GM21381 (cell line): ENCODE data around the gene HDHD3.
A peak's percentile ranks its signal among the peaks of the same experiment; 100 is the strongest.
"Not testable (repeated sequence)": the region's sequence is repeated elsewhere in the genome, so short reads cannot be mapped to it uniquely, and the experiment has no call there.

Source experiments
- ATAC-seq: cut with Tn5 transposase; IDR thresholded peaks from one replicate; pipeline ENCODE4 v1.9.1; 2021; ENCODE audit warnings: mild to moderate bottlenecking, moderate library complexity; ENCODE audit not compliant: unreplicated experiment

The HDHD3 gene, protein sequence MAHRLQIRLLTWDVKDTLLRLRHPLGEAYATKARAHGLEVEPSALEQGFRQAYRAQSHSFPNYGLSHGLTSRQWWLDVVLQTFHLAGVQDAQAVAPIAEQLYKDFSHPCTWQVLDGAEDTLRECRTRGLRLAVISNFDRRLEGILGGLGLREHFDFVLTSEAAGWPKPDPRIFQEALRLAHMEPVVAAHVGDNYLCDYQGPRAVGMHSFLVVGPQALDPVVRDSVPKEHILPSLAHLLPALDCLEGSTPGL

GRCh38 chr9:113376634-113377567, at the start of gene HDHD3:
Gene HDHD3, minus strand, starts transcription at chr9:113376986. Its CDS starts 2,632 bp downstream, at chr9:113374354.
- peak; percentile 83 for ATAC-seq

DNA sequence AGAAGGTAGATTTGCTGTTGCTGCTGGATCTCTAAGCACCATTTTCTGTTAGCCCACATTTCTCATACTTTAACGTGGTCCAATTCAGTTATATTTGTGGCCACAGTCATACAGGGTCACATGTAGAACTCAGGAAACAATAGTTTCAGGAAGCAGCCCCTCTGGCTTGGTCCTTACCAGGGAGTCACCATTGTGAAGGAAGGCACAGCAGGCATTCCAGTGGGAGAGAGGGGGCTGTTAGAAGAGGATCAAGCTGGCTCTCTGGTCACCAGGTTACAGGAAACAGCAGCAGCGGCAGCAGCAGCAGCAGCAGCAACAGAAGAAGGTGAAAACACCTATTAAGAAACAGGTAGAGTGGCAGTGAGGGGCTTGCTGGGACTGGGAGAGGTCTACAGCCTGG, 48.3 kb upstream of the HDHD3 start:
- no peak for ATAC-seq

- no peak for ATAC-seq
Measured at GRCh38 chr9:113421726-113422125, 44.9 kb upstream of the HDHD3 start.

GRCh38 chr9:113417370-113417769, 40.6 kb upstream of the HDHD3 start:
- no peak for ATAC-seq

DNA sequence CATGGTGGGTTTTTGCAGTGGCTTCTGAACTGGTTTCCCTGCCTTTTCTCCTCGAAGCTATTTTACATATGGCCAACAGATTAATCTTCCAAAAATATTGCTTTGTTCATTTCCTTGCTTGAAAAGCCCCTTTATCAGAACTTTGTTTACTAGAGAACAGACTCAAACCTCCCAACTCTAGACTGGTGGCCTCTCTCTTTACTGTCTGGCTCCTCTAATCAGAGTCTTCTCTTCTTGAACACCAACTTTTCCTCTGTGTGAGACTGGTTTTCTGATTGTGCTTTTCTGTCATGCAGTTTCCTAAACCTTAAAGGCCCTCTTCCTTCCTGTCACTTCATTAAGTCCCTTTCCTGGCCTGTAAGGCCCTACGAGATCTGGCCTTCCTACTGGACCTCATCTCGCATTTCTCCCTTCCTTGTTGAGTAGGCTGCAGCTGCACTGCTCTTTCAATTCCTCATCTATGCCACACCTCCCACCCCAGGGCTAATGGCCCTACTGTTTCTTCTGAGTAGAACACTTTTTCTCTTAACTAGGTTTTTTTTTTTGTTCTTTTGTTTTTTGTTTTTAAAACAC, 39.4 kb upstream of the HDHD3 start:
- peak; percentile 98 for ATAC-seq

DNA sequence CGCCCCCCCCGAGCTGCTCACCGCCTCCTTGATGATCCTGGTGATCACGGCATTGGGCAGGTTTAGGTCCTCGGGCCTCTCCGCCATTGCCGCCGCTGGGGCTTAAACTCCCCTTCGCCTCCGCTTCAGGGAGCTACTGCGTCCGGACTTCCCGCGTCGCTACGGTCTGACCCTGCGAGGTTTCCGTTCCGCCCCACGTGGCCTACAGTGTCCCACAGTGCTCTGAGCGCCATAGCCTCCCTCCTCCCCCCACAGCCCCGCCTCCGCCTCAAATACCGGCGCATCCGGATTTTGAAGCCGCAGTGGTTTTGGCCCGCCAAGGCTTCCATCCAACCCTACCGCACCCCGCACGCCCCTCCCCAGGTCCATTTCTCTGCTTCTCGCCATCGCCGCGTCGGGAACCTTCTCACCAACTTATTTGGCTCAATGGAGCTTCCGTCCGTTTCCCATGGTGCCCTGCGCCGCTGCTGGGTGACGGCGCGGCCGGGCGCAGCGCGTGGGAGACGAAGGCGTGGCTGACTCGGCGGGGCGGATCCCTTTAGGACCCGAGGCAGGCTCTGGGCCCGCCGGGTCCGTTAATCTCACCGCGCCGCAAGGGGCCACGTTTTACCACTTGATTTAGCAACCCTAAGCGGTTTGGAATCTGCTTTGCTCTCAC, 33.5 kb upstream of the HDHD3 start, which contains the start of the genes C9orf43 and POLE3:
Gene C9orf43, plus strand, starts transcription at position 541 of the 658 bp plus-strand sequence. CDS start 2,747 bp downstream, outside the sequence.
Gene POLE3, minus strand, starts transcription at position 469 of the 658 bp plus-strand sequence. Its CDS starts 382 bp downstream, at position 87.
- peak; percentile 89 for ATAC-seq

DNA sequence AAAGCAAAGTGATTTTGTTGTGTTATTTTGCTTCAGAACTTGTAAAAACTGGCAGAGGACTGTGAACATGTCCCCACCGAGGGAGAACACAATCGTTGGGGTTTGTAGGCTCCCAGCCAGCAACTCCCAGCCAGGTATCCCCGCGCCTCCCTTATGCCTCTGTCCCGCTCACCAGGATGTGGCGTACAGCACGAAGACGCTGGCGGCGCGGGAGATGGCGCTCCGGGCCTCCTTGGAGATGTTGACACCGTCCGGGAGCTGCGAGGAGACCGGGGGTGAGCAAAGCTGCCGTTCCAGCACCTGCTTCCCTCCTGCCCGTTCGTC, 33.1 kb upstream of the HDHD3 start:
- peak; percentile 5 for ATAC-seq

- no peak for ATAC-seq
Measured at GRCh38 chr9:113409481-113409880, 32.7 kb upstream of the HDHD3 start.

- not testable (repeated sequence) for ATAC-seq
Measured at GRCh38 chr9:113406873-113407511, 30.2 kb upstream of the HDHD3 start.

DNA sequence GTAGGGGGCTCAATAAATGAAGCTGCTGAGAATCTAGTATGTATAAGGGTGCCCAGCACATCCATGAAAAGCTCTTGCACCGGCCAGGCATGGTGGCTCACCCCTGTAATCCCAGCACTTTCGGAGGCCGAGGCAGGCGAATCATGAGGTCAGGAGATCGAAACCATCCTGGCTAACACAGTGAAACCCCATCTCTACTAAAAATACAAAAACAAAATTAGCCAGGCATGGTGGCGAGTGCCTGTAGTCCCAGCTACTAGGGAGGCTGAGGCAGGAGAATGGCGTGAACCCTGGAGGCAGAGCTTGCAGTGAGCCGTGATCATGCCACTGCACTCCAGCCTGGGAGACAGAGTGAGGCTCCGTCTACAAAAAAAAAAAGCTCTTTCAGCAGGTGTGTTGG, 29.6 kb upstream of the HDHD3 start:
- not testable (repeated sequence) for ATAC-seq

DNA sequence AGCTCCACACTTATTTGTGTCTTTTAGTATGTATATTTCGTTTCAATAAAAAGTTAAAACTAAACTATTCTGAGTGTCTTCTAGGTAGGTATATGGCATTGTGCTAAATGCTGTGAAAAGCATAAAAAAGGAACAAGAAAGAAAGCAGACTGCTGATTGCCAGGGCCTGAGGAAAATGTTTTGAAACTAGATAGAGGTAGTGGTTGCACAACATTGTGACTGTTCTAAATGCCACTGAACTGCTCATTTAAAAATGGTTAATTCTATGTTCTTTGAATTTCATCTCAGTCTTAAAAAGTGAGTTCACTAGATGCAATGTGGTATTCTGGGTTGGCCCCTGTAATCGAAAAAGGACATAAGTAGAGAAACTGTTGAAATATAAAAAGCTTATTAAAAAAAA, 26.9 kb upstream of the HDHD3 start:
- no peak for ATAC-seq

GRCh38 chr9:113401027-113401792, 24.4 kb upstream of the HDHD3 start, which contains the start of gene ALAD:
Gene ALAD, minus strand, starts transcription at chr9:113401284. Its CDS starts 7,725 bp downstream, at chr9:113393559.
- peak; percentile 98 for ATAC-seq

DNA sequence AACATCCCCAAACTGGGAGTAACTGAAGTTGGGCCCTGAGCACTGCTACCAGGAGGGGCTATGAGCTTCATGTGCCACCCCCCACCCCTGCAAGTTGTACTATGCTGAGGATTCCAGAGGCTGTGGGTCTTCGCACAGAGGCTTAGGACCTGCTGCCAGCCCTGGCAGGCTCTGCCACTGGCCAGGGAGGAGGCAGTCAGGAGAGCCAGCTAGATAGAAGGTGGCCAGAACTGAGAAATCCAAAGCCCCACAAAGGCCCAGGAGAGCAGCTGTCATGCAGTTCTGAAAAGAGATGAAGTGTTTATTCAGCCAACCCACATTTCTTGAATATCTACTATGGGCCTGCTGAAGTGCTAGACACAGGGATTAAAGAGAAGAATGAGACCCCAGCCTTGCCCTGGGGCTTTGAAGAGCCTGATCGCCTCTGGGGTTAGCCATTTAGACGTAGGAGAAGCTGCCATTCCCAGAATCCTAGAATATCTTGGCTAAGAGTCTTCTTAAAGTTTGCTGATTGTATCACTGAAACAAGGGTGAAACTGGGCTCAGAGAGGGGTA, 22.9 kb upstream of the HDHD3 start:
- no peak for ATAC-seq

DNA sequence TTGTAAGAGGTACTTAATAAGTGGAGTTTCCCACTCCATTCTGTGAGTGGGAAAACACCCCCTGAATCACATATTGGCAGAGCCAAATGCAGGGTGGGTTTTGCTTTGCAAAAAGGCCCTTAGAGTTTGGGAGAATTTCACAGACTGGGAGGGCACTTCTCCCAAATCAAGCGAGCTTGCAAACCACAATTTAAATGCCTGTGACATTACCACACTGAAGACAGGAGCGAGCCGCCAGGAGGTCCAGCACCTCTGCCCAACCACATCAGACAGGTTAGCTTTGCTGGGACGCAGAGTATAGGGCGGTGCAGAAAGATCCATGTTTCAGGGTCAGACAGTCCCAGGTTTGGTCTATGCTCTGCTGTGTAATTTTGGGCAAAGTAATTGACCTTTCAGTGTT, 22.0 kb upstream of the HDHD3 start:
- ATAC-seq = no peak

- no peak for ATAC-seq
Measured at GRCh38 chr9:113397203-113397631, 20.4 kb upstream of the HDHD3 start.

GRCh38 chr9:113395000-113395861, 18.4 kb upstream of the HDHD3 start:
- no peak for ATAC-seq

- no peak for ATAC-seq
Measured at GRCh38 chr9:113393281-113393680, 16.5 kb upstream of the HDHD3 start.

DNA sequence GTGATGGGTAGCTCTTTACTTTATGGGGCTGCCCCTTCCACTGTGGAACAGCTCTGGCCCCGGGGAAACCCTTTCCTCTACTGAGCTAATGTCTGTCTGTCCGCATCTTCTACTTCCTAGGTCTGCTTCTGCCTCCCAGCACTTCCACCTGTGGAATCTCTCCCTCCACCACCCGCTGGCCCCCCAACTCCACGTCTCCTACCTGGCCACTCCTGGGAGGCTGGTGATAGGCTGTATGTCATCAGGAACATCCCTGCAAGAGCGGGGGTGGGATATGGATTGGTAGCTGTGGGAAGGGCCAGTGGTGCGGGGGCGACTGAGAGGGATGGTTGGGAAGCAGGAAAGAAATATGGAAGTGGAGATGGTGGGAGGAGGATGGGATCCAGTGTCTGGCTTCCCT, 15.1 kb upstream of the HDHD3 start:
- no peak for ATAC-seq
